Measurements from ENCODE around the gene IRF2BPL.

DNA sequence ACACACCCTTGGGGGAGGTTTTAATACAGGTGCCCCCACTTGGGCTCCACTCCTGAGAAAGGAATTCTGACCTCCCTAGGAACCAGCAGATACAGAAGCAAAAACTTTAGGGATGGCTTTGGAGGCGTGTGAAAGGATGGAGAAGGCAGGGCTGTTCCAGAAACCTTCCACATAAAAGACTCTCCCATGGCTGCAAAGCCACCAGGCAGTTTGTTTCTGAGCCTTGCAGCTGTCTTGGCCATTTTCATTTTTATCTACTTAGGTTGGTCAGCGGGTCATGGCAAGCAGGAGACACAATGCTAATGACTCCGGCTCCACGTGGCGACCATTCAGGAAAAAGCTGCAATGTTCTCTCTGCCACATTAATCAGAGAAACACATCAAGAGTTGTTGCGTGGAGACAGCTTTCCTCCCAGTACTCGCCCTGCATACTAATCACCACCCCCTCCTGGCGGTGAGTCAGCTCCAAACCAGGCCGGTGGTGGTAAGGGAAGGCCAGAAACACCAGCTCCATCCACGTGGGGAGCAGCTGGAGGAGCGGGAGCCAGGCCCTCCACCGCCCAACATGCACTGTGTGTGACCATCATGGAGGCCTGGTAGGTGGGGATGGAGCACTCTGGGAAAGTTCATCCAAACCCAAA is 30.9 kb upstream of the IRF2BPL start:
- TF ChIP-seq, protein P1, sequence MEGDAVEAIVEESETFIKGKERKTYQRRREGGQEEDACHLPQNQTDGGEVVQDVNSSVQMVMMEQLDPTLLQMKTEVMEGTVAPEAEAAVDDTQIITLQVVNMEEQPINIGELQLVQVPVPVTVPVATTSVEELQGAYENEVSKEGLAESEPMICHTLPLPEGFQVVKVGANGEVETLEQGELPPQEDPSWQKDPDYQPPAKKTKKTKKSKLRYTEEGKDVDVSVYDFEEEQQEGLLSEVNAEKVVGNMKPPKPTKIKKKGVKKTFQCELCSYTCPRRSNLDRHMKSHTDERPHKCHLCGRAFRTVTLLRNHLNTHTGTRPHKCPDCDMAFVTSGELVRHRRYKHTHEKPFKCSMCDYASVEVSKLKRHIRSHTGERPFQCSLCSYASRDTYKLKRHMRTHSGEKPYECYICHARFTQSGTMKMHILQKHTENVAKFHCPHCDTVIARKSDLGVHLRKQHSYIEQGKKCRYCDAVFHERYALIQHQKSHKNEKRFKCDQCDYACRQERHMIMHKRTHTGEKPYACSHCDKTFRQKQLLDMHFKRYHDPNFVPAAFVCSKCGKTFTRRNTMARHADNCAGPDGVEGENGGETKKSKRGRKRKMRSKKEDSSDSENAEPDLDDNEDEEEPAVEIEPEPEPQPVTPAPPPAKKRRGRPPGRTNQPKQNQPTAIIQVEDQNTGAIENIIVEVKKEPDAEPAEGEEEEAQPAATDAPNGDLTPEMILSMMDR (IDR thresholded peaks at IDR 0.05; ENCODE audit: insufficient read depth, low read length) = no peak
- TF ChIP-seq, protein P2, sequence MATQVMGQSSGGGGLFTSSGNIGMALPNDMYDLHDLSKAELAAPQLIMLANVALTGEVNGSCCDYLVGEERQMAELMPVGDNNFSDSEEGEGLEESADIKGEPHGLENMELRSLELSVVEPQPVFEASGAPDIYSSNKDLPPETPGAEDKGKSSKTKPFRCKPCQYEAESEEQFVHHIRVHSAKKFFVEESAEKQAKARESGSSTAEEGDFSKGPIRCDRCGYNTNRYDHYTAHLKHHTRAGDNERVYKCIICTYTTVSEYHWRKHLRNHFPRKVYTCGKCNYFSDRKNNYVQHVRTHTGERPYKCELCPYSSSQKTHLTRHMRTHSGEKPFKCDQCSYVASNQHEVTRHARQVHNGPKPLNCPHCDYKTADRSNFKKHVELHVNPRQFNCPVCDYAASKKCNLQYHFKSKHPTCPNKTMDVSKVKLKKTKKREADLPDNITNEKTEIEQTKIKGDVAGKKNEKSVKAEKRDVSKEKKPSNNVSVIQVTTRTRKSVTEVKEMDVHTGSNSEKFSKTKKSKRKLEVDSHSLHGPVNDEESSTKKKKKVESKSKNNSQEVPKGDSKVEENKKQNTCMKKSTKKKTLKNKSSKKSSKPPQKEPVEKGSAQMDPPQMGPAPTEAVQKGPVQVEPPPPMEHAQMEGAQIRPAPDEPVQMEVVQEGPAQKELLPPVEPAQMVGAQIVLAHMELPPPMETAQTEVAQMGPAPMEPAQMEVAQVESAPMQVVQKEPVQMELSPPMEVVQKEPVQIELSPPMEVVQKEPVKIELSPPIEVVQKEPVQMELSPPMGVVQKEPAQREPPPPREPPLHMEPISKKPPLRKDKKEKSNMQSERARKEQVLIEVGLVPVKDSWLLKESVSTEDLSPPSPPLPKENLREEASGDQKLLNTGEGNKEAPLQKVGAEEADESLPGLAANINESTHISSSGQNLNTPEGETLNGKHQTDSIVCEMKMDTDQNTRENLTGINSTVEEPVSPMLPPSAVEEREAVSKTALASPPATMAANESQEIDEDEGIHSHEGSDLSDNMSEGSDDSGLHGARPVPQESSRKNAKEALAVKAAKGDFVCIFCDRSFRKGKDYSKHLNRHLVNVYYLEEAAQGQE (IDR thresholded peaks at IDR 0.05; ENCODE audit: insufficient replicate concordance, low read depth) = no peak
- no peak for TF ChIP-seq POLR2AphosphoS5 (IDR thresholded peaks at IDR 0.05; ENCODE audit: low read depth)

Measured in HL-60 (cell line).